Activated T-helper 2 cell treated with anti-CD3 and anti-CD28 coated beads, Interferon-gamma antibody, Interleukin-2, Interleukin-4, amounts not matched to agents 10 μg/mL and 5 μg/mL and 100 μg/mL, durations not matched to agents 14 hours and 24 hours and 36 hours (primary cell): ENCODE measurements around the gene SUMO3. TPM values are rescaled to one million over a fixed set of nuclear protein-coding genes. Genes with fewer than 3 reads are reported as not detected.

Experiments used
- DNase-seq: peaks from one replicate; pipeline ENCODE4 v3.0.0; 2021; ENCODE audit warnings: low spot score
- H3K27ac Mint-ChIP-seq: one replicate; pipeline ENCODE4 v1.8.0; 2021; ENCODE audit warnings: mixed read lengths
- H3K27me3 Mint-ChIP-seq: one replicate; pipeline ENCODE4 v1.8.0; 2021; ENCODE audit warnings: low read depth, mixed read lengths
- H3K36me3 Mint-ChIP-seq: one replicate; pipeline ENCODE4 v1.8.0; 2021; ENCODE audit warnings: low read depth, mixed read lengths
- H3K4me1 Mint-ChIP-seq: one replicate; pipeline ENCODE4 v1.8.0; 2021; ENCODE audit warnings: low read depth, mixed read lengths
- H3K4me3 Mint-ChIP-seq: one replicate; pipeline ENCODE4 v1.8.0; 2021; ENCODE audit warnings: low read depth, mild to moderate bottlenecking, moderate library complexity, mixed read lengths
- H3K9me3 Mint-ChIP-seq: one replicate; pipeline ENCODE4 v1.8.0; 2021; ENCODE audit warnings: mixed read lengths
- intact Hi-C: fragments of 100-400 bp; cut with micrococcal nuclease; formaldehyde crosslinking; loops from one replicate; pipeline ENCODE4 v1.15.1; 2023
- total RNA-seq: library from RNA; stranded (reverse); gene quantifications from 2 replicates; pipeline ENCODE4 v1.2.3, GENCODE V29; 2022

The SUMO3 gene
- total RNA-seq, 1 donor from 2014 or later: 87.0 TPM

GRCh38 chr21:44842721-44843445, 25.0 kb upstream of the SUMO3 start:
- H3K36me3 Mint-ChIP-seq: no peaks in the 10 kb centered on the region
- H3K4me3 Mint-ChIP-seq: no peak overlapping the region
- peaks cover 9% of the 10 kb centered on the region for H3K4me1 Mint-ChIP-seq
- H3K9me3 Mint-ChIP-seq: no peaks in the 10 kb centered on the region
- peaks cover 9% of the 10 kb centered on the region for H3K27me3 Mint-ChIP-seq
- no peak overlapping the region for H3K27ac Mint-ChIP-seq
- intact Hi-C loops: no loop called here
- no peak for DNase-seq

GRCh38 chr21:44842087-44842486, 24.2 kb upstream of the SUMO3 start:
- no peak for DNase-seq
- no peaks in the 10 kb centered on the region for H3K9me3 Mint-ChIP-seq
- intact Hi-C loops: no loop called here
- H3K36me3 Mint-ChIP-seq: no peaks in the 10 kb centered on the region
- H3K4me1 Mint-ChIP-seq: peaks cover 9% of the 10 kb centered on the region
- no peak overlapping the region for H3K4me3 Mint-ChIP-seq
- H3K27ac Mint-ChIP-seq: no peak overlapping the region
- H3K27me3 Mint-ChIP-seq: peaks cover 9% of the 10 kb centered on the region

GRCh38 chr21:44840771-44841170, 22.9 kb upstream of the SUMO3 start:
- no peak overlapping the region for H3K4me3 Mint-ChIP-seq
- peaks cover 9% of the 10 kb centered on the region for H3K27me3 Mint-ChIP-seq
- intact Hi-C loops: no loop called here
- no peak for DNase-seq
- H3K9me3 Mint-ChIP-seq: no peaks in the 10 kb centered on the region
- H3K36me3 Mint-ChIP-seq: no peaks in the 10 kb centered on the region
- H3K27ac Mint-ChIP-seq: no peak overlapping the region
- H3K4me1 Mint-ChIP-seq: peaks cover 3% of the 10 kb centered on the region

- no peak for DNase-seq
- Mint-ChIP-seq H3K4me3 (no peak overlapping the region), H3K9me3 (no peaks in the 10 kb centered on the region), H3K36me3 (no peaks in the 10 kb centered on the region), H3K4me1 (no peaks in the 10 kb centered on the region), H3K27me3 (peaks cover 4% of the 10 kb centered on the region), H3K27ac (no peak overlapping the region)
- intact Hi-C loops: no loop called here
Observed at GRCh38 chr21:44838951-44839350, 21.1 kb upstream of the SUMO3 start.

GRCh38 chr21:44838039-44838895, 20.4 kb upstream of the SUMO3 start:
- DNase-seq: no peak
- Mint-ChIP-seq H3K9me3 (no peaks in the 10 kb centered on the region), H3K36me3 (no peaks in the 10 kb centered on the region), H3K27me3 (peaks cover 4% of the 10 kb centered on the region), H3K4me1 (no peaks in the 10 kb centered on the region), H3K27ac (no peak overlapping the region), H3K4me3 (no peak overlapping the region)
- intact Hi-C loops: no loop called here

- Mint-ChIP-seq H3K4me3 (no peak overlapping the region), H3K27ac (no peak overlapping the region), H3K9me3 (no peaks in the 10 kb centered on the region), H3K27me3 (peaks cover 3% of the 10 kb centered on the region), H3K4me1 (no peaks in the 10 kb centered on the region), H3K36me3 (no peaks in the 10 kb centered on the region)
- no peak for DNase-seq
- intact Hi-C loops: no loop called here
Observed at GRCh38 chr21:44837537-44837936, 19.7 kb upstream of the SUMO3 start.

GRCh38 chr21:44836666-44837471, 19.0 kb upstream of the SUMO3 start:
- no peaks in the 10 kb centered on the region for H3K9me3 Mint-ChIP-seq

GRCh38 chr21:44836349-44836665, 18.4 kb upstream of the SUMO3 start:
- no peaks in the 10 kb centered on the region for H3K36me3 Mint-ChIP-seq
- H3K9me3 Mint-ChIP-seq: no peaks in the 10 kb centered on the region
- H3K27ac Mint-ChIP-seq: no peak overlapping the region
- H3K4me1 Mint-ChIP-seq: peaks cover 2% of the 10 kb centered on the region
- no peak overlapping the region for H3K4me3 Mint-ChIP-seq
- peaks cover 1% of the 10 kb centered on the region for H3K27me3 Mint-ChIP-seq
- DNase-seq: no peak
- intact Hi-C loops: no loop called here

More at GRCh38 chr21:44836666-44837471, 19.0 kb upstream of the SUMO3 start:
- no peaks in the 10 kb centered on the region for H3K4me1 Mint-ChIP-seq
- intact Hi-C loops: no loop called here
- H3K27ac Mint-ChIP-seq: no peak overlapping the region
- DNase-seq: no peak
- no peaks in the 10 kb centered on the region for H3K36me3 Mint-ChIP-seq
- no peaks in the 10 kb centered on the region for H3K27me3 Mint-ChIP-seq
- H3K4me3 Mint-ChIP-seq: no peak overlapping the region

- H3K4me3 Mint-ChIP-seq: no peak overlapping the region
- H3K27ac Mint-ChIP-seq: no peak overlapping the region
- H3K4me1 Mint-ChIP-seq: peaks cover 7% of the 10 kb centered on the region
- intact Hi-C loops: no loop called here
- no peaks in the 10 kb centered on the region for H3K9me3 Mint-ChIP-seq
- H3K27me3 Mint-ChIP-seq: peaks cover 2% of the 10 kb centered on the region
- H3K36me3 Mint-ChIP-seq: no peaks in the 10 kb centered on the region
- DNase-seq: no peak
Observed at GRCh38 chr21:44835647-44835973, 17.7 kb upstream of the SUMO3 start.

- no peak for DNase-seq
- no peaks in the 10 kb centered on the region for H3K9me3 Mint-ChIP-seq
- intact Hi-C loops: no loop called here
- H3K27me3 Mint-ChIP-seq: peaks cover 2% of the 10 kb centered on the region
- no peak overlapping the region for H3K27ac Mint-ChIP-seq
- peaks cover 8% of the 10 kb centered on the region for H3K4me1 Mint-ChIP-seq
- H3K36me3 Mint-ChIP-seq: no peaks in the 10 kb centered on the region
- H3K4me3 Mint-ChIP-seq: no peak overlapping the region
Observed at GRCh38 chr21:44834951-44835646, 17.2 kb upstream of the SUMO3 start.

- H3K36me3 Mint-ChIP-seq: no peaks in the 10 kb centered on the region
- peaks cover 2% of the 10 kb centered on the region for H3K27me3 Mint-ChIP-seq
- H3K4me3 Mint-ChIP-seq: no peak overlapping the region
- intact Hi-C loops: no loop called here
- H3K27ac Mint-ChIP-seq: no peak overlapping the region
- peaks cover 14% of the 10 kb centered on the region for H3K4me1 Mint-ChIP-seq
- no peak for DNase-seq
- H3K9me3 Mint-ChIP-seq: peaks cover 6% of the 10 kb centered on the region
Observed at GRCh38 chr21:44834231-44834950, 16.5 kb upstream of the SUMO3 start.

GRCh38 chr21:44833663-44834062, 15.8 kb upstream of the SUMO3 start:
- H3K27me3 Mint-ChIP-seq: peaks cover 2% of the 10 kb centered on the region
- intact Hi-C loops: no loop called here
- H3K36me3 Mint-ChIP-seq: no peaks in the 10 kb centered on the region
- peaks cover 11% of the 10 kb centered on the region for H3K9me3 Mint-ChIP-seq
- no peak overlapping the region for H3K27ac Mint-ChIP-seq
- no peak for DNase-seq
- peaks cover 15% of the 10 kb centered on the region for H3K4me1 Mint-ChIP-seq
- no peak overlapping the region for H3K4me3 Mint-ChIP-seq
